ENCODE results near the gene SLC9B1.

SLC9B1 gene

GRCh38 chr4:103019308-103020124 lies at the start of gene SLC9B1:
Gene SLC9B1, minus strand, starts transcription at chr4:103019705. Its CDS starts 27,994 bp downstream, at chr4:102991711.
- ChIA-PET CTCF (interaction anchor here (0.7 to 0.9 kb wide), 2 partner anchors 10 to 399 kb away, joined by 3 to 4 read pairs; no protein-coding TSS in a partner anchor), POLR2A (no interaction called here)
- peak within 1 kb of the TSS; percentile 63 for H3K27ac ChIP-seq (ENCODE audit: extremely low read depth, low read depth, low read length)
- peak within 1 kb of the TSS; percentile 39 for H3K4me3 ChIP-seq (ENCODE audit: low read depth, low read length)
- H3K9me3 ChIP-seq (ENCODE audit: control insufficient read depth, insufficient read depth, low read depth, low read length): no peaks in the 10 kb centered on the region
- peaks cover 0 to 8% of the 10 kb centered on the region in 2 experiments; a peak in 1 of 3 replicates for H3K36me3 ChIP-seq (ENCODE audit: control insufficient read depth in 2 of 2, insufficient read depth in 1 of 2, low read length in 2 of 2)
- H3K4me1 ChIP-seq (ENCODE audit: control insufficient read depth, insufficient read depth, low read length): no peaks in the 10 kb centered on the region
- TF ChIP-seq ZNF24 (tag by site-specific recombination; IDR thresholded peaks at IDR 0.05) (peak; percentile 35; the same call in 1 of the 2 replicates), ZNF350 (tag by site-specific recombination; IDR thresholded peaks at IDR 0.05) (no peak), ZBTB11 (tag by site-specific recombination; conservative IDR thresholded peaks at IDR 0.05; ENCODE audit: low read depth) (0 out of 2 replicates have a peak, but pooled peaks have one; percentile 17), HIC1 (tag by site-specific recombination; IDR thresholded peaks at IDR 0.05) (peak; percentile 97), ZIC2 (tag by site-specific recombination; IDR thresholded peaks at IDR 0.05) (0 out of 2 replicates have a peak, but pooled peaks have one; percentile 40), CTCF (tag by site-specific recombination; IDR thresholded peaks at IDR 0.05) (no peak), ZNF660 (tag by site-specific recombination; IDR thresholded peaks at IDR 0.05) (peak; percentile 59; the same call in 1 of the 2 replicates), ZNF777 (tag by site-specific recombination; IDR thresholded peaks at IDR 0.05; ENCODE audit: borderline replicate concordance) (no peak), YY1 (tag by site-specific recombination; IDR thresholded peaks at IDR 0.05) (no peak), YY2 (tag by site-specific recombination; IDR thresholded peaks at IDR 0.05) (no peak), GLIS2 (tag by site-specific recombination; IDR thresholded peaks at IDR 0.05) (peak; percentile 58; the same call in 1 of the 2 replicates), ZNF341 (tag by site-specific recombination; IDR thresholded peaks at IDR 0.05; ENCODE audit: low read depth) (peak; percentile 95), ZNF670 (tag by site-specific recombination; IDR thresholded peaks at IDR 0.05; ENCODE audit: low read depth) (no peak), ZNF211 (tag by site-specific recombination; IDR thresholded peaks at IDR 0.05; ENCODE audit: low read depth) (no peak), KLF9 (tag by site-specific recombination; IDR thresholded peaks at IDR 0.05; ENCODE audit: low read depth) (peak; percentile 42; the same call in 1 of the 2 replicates), ZNF155 (tag by site-specific recombination; IDR thresholded peaks at IDR 0.05) (no peak), ZNF548 (tag by site-specific recombination; IDR thresholded peaks at IDR 0.05) (no peak), ZNF174 (tag by site-specific recombination; IDR thresholded peaks at IDR 0.05) (no peak), ZNF473 (tag by site-specific recombination; IDR thresholded peaks at IDR 0.05) (no peak), MEIS1 (CRISPR knock-in tag; IDR thresholded peaks at IDR 0.05; ENCODE audit: borderline replicate concordance) (no peak), ZNF645 (tag by site-specific recombination; IDR thresholded peaks at IDR 0.05) (no peak), ZNF2 (tag by site-specific recombination; IDR thresholded peaks at IDR 0.05) (peak; percentile 67), ZNF549 (tag by site-specific recombination; IDR thresholded peaks at IDR 0.05) (no peak), ZNF324 (tag by site-specific recombination; IDR thresholded peaks at IDR 0.05) (no peak), ZNF112 (tag by site-specific recombination; IDR thresholded peaks at IDR 0.05) (no peak), ZNF292 (tag by site-specific recombination; IDR thresholded peaks at IDR 0.05; ENCODE audit: borderline replicate concordance, low read depth) (no peak), ZNF404 (tag by site-specific recombination; IDR thresholded peaks at IDR 0.05) (no peak), ZNF791 (tag by site-specific recombination; IDR thresholded peaks at IDR 0.05) (no peak)
- TF ChIP-seq, protein P1, sequence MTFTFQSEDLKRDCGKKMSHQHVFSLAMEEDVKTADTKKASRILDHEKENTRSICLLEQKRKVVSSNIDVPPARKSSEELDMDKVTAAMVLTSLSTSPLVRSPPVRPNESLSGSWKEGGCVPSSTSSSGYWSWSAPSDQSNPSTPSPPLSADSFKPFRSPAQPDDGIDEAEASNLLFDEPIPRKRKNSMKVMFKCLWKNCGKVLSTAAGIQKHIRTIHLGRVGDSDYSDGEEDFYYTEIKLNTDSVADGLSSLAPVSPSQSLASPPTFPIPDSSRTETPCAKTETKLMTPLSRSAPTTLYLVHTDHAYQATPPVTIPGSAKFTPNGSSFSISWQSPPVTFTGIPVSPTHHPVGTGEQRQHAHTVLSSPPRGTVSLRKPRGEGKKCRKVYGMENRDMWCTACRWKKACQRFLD (tag by site-specific recombination; IDR thresholded peaks at IDR 0.05): no peak

Data from HEK293 (cell line).